Body of pancreas (tissue), 4 donors: ENCODE data around the gene MS4A8.

ENCODE experiments used
- POLR2A ChIP-seq, 3 donors: fragments of 450-650 bp; IDR thresholded peaks; one replicate each; pipeline ENCODE4 v1.6.1; 2016; ENCODE audit warnings: antibody characterized with exemption in 3 of 3, mild to moderate bottlenecking in 2 of 3
- TF ChIP-seq, protein P1 (sequence below), 7 experiments: fragments of 450-650 bp in 4 of 7; fragments of 200-600 bp in 3 of 7; sonication (generic) in 3 of 7; IDR thresholded peaks; one replicate each; pipeline ENCODE4 v1.5.1; 2016 to 2019; ENCODE audit warnings: antibody characterized with exemption in 7 of 7

DNA sequence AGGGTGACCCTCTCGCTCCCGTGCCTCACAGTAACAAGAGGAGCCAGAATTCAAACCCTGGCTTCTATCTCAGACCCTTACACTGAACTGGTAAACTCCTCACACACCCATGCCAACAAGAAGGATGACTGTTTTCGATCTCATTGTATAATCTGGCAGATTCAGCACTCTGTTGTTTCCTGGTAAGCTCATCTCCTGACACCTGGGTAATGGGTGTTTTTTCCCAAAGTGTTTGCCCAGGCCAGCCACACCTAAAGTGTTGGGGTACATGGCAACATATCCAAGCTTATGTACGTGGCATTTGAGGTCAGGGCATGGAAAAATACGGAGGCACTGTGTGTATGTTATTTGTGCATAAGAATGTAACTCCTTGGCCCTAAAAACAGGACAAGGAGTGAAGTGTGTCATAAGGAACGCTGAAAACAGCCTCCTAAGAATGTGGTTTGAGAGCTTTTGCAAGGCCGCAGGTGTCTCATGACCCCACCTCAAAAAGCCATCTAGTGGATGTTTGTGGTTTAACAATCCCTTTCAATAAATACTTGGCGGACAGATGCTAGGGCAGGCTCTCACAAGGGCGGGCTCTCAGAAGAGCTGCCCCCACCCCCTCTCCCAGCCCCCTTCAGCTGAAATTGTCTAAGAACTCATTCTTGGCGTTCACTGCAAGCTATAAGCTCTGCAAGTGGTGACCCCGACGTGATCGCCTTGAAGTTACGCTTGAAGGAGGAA is 57.1 kb downstream of the MS4A8 start, which contains the start of gene MS4A15:
- TF ChIP-seq, protein P1, sequence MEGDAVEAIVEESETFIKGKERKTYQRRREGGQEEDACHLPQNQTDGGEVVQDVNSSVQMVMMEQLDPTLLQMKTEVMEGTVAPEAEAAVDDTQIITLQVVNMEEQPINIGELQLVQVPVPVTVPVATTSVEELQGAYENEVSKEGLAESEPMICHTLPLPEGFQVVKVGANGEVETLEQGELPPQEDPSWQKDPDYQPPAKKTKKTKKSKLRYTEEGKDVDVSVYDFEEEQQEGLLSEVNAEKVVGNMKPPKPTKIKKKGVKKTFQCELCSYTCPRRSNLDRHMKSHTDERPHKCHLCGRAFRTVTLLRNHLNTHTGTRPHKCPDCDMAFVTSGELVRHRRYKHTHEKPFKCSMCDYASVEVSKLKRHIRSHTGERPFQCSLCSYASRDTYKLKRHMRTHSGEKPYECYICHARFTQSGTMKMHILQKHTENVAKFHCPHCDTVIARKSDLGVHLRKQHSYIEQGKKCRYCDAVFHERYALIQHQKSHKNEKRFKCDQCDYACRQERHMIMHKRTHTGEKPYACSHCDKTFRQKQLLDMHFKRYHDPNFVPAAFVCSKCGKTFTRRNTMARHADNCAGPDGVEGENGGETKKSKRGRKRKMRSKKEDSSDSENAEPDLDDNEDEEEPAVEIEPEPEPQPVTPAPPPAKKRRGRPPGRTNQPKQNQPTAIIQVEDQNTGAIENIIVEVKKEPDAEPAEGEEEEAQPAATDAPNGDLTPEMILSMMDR (IDR thresholded peaks at IDR 0.05), result peak; percentile 26 to 80 (median 67)
- no peak for TF ChIP-seq POLR2A (IDR thresholded peaks at IDR 0.05)
